ENCODE data around the gene ZNF408.

ZNF408 gene

GRCh38 chr11:46675949-46676348 is 24.9 kb upstream of the ZNF408 start:
- in situ Hi-C loops (cut with HindIII; ENCODE audit: low sequenced_read_pairs), result no loop called here

DNA sequence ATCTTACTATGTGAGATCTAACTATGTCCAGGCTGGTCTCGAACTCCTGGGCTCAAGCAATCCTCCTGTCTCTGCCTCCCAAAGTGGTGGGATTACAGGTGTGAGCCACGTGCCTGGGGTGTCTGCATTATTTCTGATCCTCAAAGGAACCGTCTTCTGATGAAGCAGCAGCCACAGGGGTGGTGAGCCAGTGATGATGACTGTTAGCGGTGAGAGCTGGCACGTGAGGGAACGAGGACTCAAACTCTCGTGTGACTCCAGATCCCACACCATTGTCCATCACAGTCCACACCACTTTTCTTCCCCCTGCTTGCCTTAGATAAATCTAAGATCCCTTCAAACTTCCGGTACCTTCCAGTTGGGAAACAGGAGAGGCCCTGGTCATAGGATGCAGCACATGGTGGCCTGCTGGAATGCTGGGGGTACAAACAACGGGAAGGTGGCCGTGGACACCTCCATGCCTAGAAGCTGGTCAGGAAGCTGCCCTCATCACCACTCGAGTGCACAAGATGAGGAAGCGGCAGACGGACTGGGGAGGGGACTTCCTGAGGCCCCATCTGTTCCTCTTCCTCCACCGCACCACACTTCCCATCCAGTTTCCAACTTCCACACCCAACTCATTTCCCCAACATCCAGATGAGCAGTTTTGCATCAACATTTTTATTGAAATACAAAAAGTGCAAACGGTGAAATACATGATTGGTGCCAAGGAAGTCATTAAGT is 24.2 kb upstream of the ZNF408 start:
- in situ Hi-C loops (cut with HindIII; ENCODE audit: low sequenced_read_pairs), result no loop called here

DNA sequence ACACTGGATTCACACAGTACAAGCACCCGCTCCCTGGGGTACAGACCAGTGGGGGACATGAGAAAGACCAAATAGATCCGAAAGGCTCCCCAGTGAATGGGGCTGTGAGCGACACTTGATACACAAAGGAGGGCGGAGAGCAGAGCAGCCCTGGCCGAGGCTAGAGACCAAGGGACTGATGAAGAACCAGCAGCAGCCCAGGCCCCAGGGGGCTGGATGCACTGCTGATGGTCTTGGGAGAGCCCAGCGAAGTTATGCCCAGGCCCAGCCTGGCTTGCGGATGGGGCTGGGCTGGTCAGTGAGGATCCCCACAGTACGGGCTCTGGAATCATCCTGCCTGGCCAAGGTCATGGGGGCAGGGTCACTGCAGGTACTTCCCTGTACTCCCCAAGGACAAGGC is 23.7 kb upstream of the ZNF408 start:
- in situ Hi-C loops (cut with HindIII; ENCODE audit: low sequenced_read_pairs), result no loop called here

- in situ Hi-C loops (cut with HindIII; ENCODE audit: low sequenced_read_pairs), result no loop called here
Measured at GRCh38 chr11:46677991-46678740, 22.7 kb upstream of the ZNF408 start.

DNA sequence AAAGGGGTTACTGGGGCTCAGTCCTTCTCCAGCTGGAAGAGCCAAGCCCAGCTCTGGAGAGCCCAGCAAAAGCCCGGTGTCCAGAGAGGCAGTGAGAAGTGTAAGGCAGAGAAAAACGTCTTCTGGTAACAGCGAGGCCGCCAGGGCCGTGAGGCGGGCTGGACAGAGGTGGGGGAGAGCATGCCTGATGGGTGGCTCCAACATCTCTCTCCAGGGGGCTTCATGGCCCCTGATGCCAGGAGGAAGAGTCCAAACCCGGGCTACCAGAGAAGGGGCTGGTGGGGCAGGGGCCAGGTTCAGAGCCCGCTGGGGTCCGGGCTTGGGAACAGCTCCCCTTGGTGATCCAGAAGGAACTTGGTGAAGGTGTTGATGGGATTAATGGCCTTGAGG is 22.1 kb upstream of the ZNF408 start:
- in situ Hi-C loops (cut with HindIII; ENCODE audit: low sequenced_read_pairs), result no loop called here

DNA sequence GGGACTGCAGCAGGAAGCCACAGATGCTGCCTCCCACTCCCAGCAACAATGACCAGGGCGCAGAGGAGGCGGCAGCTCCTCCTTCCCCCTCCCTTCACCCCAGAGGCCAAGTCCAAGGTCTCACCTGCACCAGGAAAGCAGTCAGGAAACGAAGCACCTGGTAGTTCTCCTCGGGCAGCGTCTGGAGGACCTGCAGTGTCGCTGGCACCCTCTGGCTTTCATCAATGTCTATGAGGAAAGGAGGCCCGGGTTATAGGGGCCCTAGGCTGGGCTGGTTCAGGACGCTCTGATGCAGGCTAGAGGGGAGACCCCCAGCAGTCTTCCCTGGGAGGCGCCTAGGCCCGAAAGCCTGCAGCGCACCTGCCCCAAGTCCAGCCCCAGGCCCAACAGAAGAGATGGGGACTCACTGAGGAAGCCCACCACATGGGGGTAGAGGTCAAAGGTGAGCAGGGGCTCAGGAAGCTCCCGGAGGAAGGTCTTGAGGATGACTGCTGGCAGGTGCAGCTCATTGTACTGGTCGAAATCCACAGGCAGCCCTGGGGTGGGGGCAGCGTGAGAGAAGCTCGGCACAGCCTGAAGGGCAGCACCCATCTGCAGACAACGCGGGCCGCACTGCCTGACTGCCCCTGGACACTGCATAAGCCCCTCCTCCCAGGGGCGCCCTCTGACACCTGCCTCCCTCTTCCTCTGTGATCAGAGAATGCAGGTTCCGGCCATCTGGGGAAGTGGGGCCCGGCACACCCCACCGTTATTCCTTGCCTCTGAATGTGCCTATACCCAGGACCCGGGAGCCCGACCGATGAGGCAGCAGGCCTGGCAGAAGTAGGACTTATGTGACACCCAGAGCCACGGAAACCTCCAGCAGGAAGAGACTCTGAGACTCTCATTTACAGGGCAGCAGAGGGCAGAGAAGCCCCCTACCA is 21.3 kb upstream of the ZNF408 start:
- in situ Hi-C loops (cut with HindIII; ENCODE audit: low sequenced_read_pairs), result no loop called here

GRCh38 chr11:46680164-46680760 is 20.6 kb upstream of the ZNF408 start:
- in situ Hi-C loops (cut with HindIII; ENCODE audit: low sequenced_read_pairs), result no loop called here

DNA sequence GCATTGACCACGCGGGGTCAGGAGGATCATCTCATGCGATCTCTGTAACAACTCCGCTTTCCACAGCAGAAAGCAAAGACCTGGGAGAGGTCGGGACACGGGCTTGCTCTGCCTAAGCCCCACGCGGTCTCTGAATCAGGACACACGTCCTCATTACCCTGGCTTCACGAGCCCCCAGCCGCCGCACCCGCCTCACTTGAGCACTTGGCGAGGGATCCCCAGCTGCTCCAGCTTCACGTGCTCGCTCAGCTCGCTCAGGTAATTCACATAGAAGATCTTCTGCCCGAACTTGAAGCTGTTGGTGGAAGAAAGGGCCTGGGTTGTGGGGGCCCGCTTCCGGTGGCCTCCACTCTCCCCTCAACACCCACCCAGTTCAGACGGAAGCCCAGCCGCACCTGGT is 20.0 kb upstream of the ZNF408 start:
- in situ Hi-C loops (cut with HindIII; ENCODE audit: low sequenced_read_pairs), result no loop called here

DNA sequence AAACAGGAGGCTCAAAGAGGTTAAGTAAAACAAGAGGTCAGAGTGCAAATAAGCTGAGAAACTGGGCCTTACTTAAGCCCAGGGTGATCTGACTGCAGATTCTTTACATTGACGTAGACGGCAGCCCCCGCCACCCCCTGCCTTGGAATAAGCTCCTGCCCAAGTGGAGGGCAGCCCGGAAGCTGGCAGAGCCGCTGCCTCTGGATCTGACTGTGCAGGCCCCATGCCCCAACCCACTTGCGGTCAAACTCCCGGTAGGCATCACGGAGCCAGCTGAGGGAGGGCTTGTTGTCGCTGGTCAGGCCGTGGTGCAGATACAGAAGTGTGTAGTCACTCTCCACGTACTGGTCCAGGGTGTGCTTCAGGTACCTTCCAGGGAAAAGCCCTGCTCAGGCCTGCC is 19.0 kb upstream of the ZNF408 start:
- in situ Hi-C loops (cut with HindIII; ENCODE audit: low sequenced_read_pairs), result no loop called here

- in situ Hi-C loops (cut with HindIII; ENCODE audit: low sequenced_read_pairs), result no loop called here
Measured at GRCh38 chr11:46682773-46683752, 17.8 kb upstream of the ZNF408 start.

- in situ Hi-C loops (cut with HindIII; ENCODE audit: low sequenced_read_pairs), result no loop called here
Measured at GRCh38 chr11:46684367-46684766, 16.5 kb upstream of the ZNF408 start.

GRCh38 chr11:46686886-46687795 is 13.7 kb upstream of the ZNF408 start:
- in situ Hi-C loops (cut with HindIII; ENCODE audit: low sequenced_read_pairs), result no loop called here

DNA sequence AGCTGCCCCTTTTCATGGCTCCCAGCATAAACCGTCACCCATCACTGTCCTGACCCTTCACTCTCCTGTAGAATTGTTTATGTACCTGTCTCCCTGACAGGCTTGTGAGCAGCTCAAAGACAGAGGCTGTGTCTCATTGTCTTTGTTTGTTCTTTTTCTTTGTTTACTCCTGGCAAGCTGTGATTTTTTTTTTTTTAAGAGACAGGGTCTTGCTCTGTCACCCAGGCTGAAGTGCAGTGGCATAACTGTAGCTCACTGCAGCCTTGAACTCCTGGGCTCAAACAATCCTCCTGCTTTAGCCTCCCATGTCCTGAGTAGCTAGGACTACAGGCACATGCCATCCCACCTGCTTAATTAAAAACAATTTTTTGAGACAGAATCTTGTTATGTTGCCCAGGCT is 10.1 kb upstream of the ZNF408 start:
- in situ Hi-C loops (cut with HindIII; ENCODE audit: low sequenced_read_pairs), result no loop called here

- in situ Hi-C loops (cut with HindIII; ENCODE audit: low sequenced_read_pairs), result no loop called here
Measured at GRCh38 chr11:46692450-46692849, 8.4 kb upstream of the ZNF408 start.

DNA sequence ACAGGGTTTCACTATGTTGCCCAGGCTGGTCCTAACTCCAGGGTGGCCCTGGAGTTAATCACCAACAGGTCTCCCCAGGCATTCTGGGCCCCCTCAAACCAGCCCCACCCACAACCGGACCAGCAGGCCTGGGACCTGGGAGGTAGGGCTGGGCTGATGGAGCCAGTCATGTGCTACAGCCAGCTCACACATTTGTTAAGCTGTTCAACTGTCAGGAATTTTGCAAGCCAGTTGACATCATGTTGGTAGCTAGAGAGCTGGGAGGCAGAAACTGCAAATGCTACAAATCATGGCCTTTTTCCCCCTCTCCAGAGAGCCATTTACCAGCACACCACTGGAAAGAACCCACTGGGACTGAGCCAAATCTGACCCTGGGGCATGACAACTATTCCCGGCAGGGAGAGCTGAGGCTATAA is 7.2 kb upstream of the ZNF408 start:
- in situ Hi-C loops (cut with HindIII; ENCODE audit: low sequenced_read_pairs), result no loop called here

DNA sequence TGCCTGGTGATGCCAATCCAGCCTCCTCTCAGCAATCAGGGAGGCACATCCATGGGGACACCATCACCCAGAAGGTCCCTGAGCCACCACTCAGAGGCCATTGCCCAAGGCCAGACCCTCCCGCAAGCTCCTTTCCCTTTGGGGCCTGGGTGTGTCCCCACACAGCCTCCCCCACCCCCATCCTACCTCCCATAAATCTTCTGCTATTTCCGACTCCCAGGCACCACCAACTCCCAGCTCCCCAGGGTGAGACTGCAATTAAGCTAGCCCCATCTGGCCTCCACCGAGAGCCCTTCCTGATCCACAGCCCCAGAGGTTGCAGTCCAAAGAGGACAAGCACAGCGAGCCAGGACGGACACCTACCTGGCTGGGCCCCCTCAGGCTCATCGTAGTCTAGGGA is 6.8 kb upstream of the ZNF408 start:
- in situ Hi-C loops (cut with HindIII; ENCODE audit: low sequenced_read_pairs), result no loop called here

- in situ Hi-C loops (cut with HindIII; ENCODE audit: low sequenced_read_pairs), result no loop called here
Measured at GRCh38 chr11:46694607-46695006, 6.2 kb upstream of the ZNF408 start.

- in situ Hi-C loops (cut with HindIII; ENCODE audit: low sequenced_read_pairs), result no loop called here
Measured at GRCh38 chr11:46695345-46696211, 5.3 kb upstream of the ZNF408 start.

Data from DLD1 (cell line).